IMR-90 (cell line): ENCODE results near the gene RAB34. TPM values are rescaled to one million over a fixed set of nuclear protein-coding genes. Genes with fewer than 3 reads are reported as not detected.

Experiments
- ATAC-seq: fragments of 200-7000 bp; cut with Tn5 transposase; 2 replicates; pipeline ENCODE4 v1.9.1; 2020; ENCODE audit warnings: low read depth, mild to moderate bottlenecking, moderate library complexity
- BruUV-seq: library from RNA; stranded (reverse); fragments of 400-500 nt; replicated peaks from 2 replicates; lab custom pipeline; 2021; lab: Mats Ljungman, UMichigan
- CTCF ChIA-PET: fragments of 300-600 bp; formaldehyde crosslinking; extraction: SDS; loops from one replicate; lab custom pipeline; 2021; ENCODE audit warnings: antibody characterized with exemption; lab: Yijun Ruan, JAX
- POLR2A ChIA-PET: fragments of 300-600 bp; sonication (Branson Sonifier 250); formaldehyde crosslinking; loops from one replicate; lab custom pipeline; 2022; ENCODE audit warnings: antibody characterized with exemption; ENCODE audit not compliant: unreplicated experiment; lab: Charles Lee
- DNase-seq: peaks from one replicate; pipeline ENCODE4 v3.0.0; 2013
- H2AFZ ChIP-seq: replicated peaks from 2 replicates; pipeline ENCODE3; 2013; ENCODE audit warnings: low read length, mild to moderate bottlenecking; ENCODE audit not compliant: poor library complexity
- H2AK5ac ChIP-seq: 2 replicates; pipeline ENCODE4 v1.6.1; 2013; ENCODE audit warnings: low read depth, low read length, inconsistent platforms
- H2AK9ac ChIP-seq: replicated peaks from 2 replicates; pipeline ENCODE3; 2013; ENCODE audit warnings: mild to moderate bottlenecking, low read depth, low read length, moderate library complexity; ENCODE audit not compliant: poor library complexity
- H2BK120ac ChIP-seq: 2 replicates; pipeline ENCODE4 v1.6.1; 2013; ENCODE audit warnings: low read depth, low read length, inconsistent platforms
- H2BK15ac ChIP-seq: 3 replicates; pipeline ENCODE4 v1.6.1; 2013; ENCODE audit warnings: low read depth, low read length, inconsistent platforms
- H2BK20ac ChIP-seq: 2 replicates; pipeline ENCODE4 v1.6.1; 2013; ENCODE audit warnings: low read depth, mild to moderate bottlenecking, inconsistent platforms, low read length, moderate library complexity
- H2BK5ac ChIP-seq: 2 replicates; pipeline ENCODE4 v1.6.1; 2013; ENCODE audit warnings: mild to moderate bottlenecking, low read depth, low read length, inconsistent platforms; ENCODE audit not compliant: poor library complexity, severe bottlenecking
- H3K14ac ChIP-seq: replicated peaks from 2 replicates; pipeline ENCODE4 v1.6.1; 2013; ENCODE audit warnings: low read depth, low read length, inconsistent platforms
- H3K18ac ChIP-seq: 2 replicates; pipeline ENCODE4 v1.6.1; 2013; ENCODE audit warnings: low read depth, low read length, control low read depth
- H3K23ac ChIP-seq: 2 replicates; pipeline ENCODE4 v1.6.1; 2013; ENCODE audit warnings: low read depth, low read length, inconsistent platforms
- H3K27ac ChIP-seq: 2 replicates; pipeline ENCODE4 v1.5.1; 2013; ENCODE audit warnings: mild to moderate bottlenecking, control low read depth, low read length; ENCODE audit not compliant: insufficient read depth
- H3K27me3 ChIP-seq: 2 replicates; pipeline ENCODE4 v1.6.1; 2013; ENCODE audit warnings: low read length; ENCODE audit not compliant: control insufficient read depth, insufficient read depth
- H3K36me3 ChIP-seq: 2 replicates; pipeline ENCODE4 v1.6.1; 2013; ENCODE audit warnings: low read length, mixed read lengths; ENCODE audit not compliant: control insufficient read depth, insufficient read depth
- H3K4ac ChIP-seq: 2 replicates; pipeline ENCODE4 v1.6.1; 2013; ENCODE audit warnings: low read depth, low read length, inconsistent platforms
- H3K4me1 ChIP-seq: 2 replicates; pipeline ENCODE4 v1.6.1; 2013; ENCODE audit warnings: low read length, mixed read lengths; ENCODE audit not compliant: control insufficient read depth, insufficient read depth
- H3K4me2 ChIP-seq: 2 replicates; pipeline ENCODE4 v1.6.1; 2013; ENCODE audit warnings: low read depth, mild to moderate bottlenecking, control low read depth, low read length, moderate library complexity
- H3K4me3 ChIP-seq: 2 replicates; pipeline ENCODE4 v1.5.1; 2013; ENCODE audit warnings: low read depth, mild to moderate bottlenecking, control low read depth, low read length, moderate library complexity; ENCODE audit not compliant: insufficient read depth
- H3K56ac ChIP-seq: 2 replicates; pipeline ENCODE4 v1.6.1; 2013; ENCODE audit warnings: low read length, inconsistent platforms; ENCODE audit not compliant: insufficient read depth; ENCODE audit errors: extremely low read depth
- H3K79me1 ChIP-seq, 2 experiments: 2 replicates each; pipeline ENCODE4 v1.6.1; 2013; ENCODE audit warnings: low read length in 2 of 2, inconsistent platforms in 1 of 2, low read depth in 1 of 2
- H3K9ac ChIP-seq: 2 replicates; pipeline ENCODE4 v1.6.1; 2013; ENCODE audit warnings: low read depth, low read length, control low read depth
- H3K9me1 ChIP-seq: 2 replicates; pipeline ENCODE4 v1.6.1; 2013; ENCODE audit warnings: low read length, inconsistent platforms; ENCODE audit not compliant: insufficient read depth
- H3K9me3 ChIP-seq: 2 replicates; pipeline ENCODE4 v1.6.1; 2013; ENCODE audit warnings: low read length; ENCODE audit not compliant: control insufficient read depth, insufficient read depth
- H4K20me1 ChIP-seq: 2 replicates; pipeline ENCODE4 v1.6.1; 2013; ENCODE audit warnings: low read length, inconsistent platforms; ENCODE audit not compliant: insufficient read depth
- H4K5ac ChIP-seq: 2 replicates; pipeline ENCODE4 v1.6.1; 2013; ENCODE audit warnings: mild to moderate bottlenecking, low read depth, low read length, control low read depth
- H4K8ac ChIP-seq, 2 experiments: 2 replicates each; pipeline ENCODE4 v1.6.1; 2013; ENCODE audit warnings: low read depth in 2 of 2, low read length in 2 of 2, control low read depth in 1 of 2, inconsistent platforms in 1 of 2
- H4K91ac ChIP-seq: 2 replicates; pipeline ENCODE4 v1.6.1; 2013; ENCODE audit warnings: low read depth, low read length, inconsistent platforms; ENCODE audit not compliant: insufficient read depth
- CEBPB ChIP-seq: IDR thresholded peaks from 2 replicates; pipeline ENCODE4 v1.6.1; 2012; ENCODE audit warnings: low read depth, low read length, improper control_type of control experiment
- RCOR1 ChIP-seq: IDR thresholded peaks from 2 replicates; pipeline ENCODE4 v1.6.1; 2012; ENCODE audit warnings: mild to moderate bottlenecking, low read length, improper control_type of control experiment; ENCODE audit not compliant: insufficient replicate concordance
- RFX5 ChIP-seq: IDR thresholded peaks from 2 replicates; pipeline ENCODE4 v1.8.0; 2012; ENCODE audit warnings: low read depth, mild to moderate bottlenecking, low read length, moderate library complexity
- SMC3 ChIP-seq: fragments of 150-350 bp; IDR thresholded peaks from 2 replicates; pipeline ENCODE4 v1.6.1; 2016; ENCODE audit warnings: low read depth, mild to moderate bottlenecking, antibody characterized with exemption, low read length, moderate library complexity
- USF2 ChIP-seq: fragments of 150-350 bp; IDR thresholded peaks from 2 replicates; pipeline ENCODE4 v1.6.1; 2017; ENCODE audit warnings: mild to moderate bottlenecking, antibody characterized with exemption, low read length, low read depth
- WGBS, 2 experiments: methylation state at CpG; one replicate each; pipeline versions ENCODE4 v1.1.5 to v1.1.7; 2013; ENCODE audit warnings: missing lambda C conversion rate in 2 of 2; ENCODE audit not compliant: insufficient read length in 1 of 2; ENCODE audit errors: extremely low coverage in 2 of 2; 5-methylcytosine and 5-hydroxymethylcytosine counted together
- dilution Hi-C: fragments of 300-500 bp; cut with HindIII; formaldehyde crosslinking; loops from one replicate; pipeline ENCODE4 v1.14.3; 2018; ENCODE audit warnings: low sequenced_read_pairs; ENCODE audit not compliant: unreplicated experiment
- in situ Hi-C: fragments of 300-500 bp; cut with MboI; formaldehyde crosslinking; loops from 3 replicates; pipeline ENCODE4 v1.14.3; 2019; ENCODE audit warnings: low sequenced_read_pairs, inconsistent platforms, mixed read lengths
- intact Hi-C: fragments of 100-400 bp; cut with micrococcal nuclease; formaldehyde crosslinking; loops from 2 replicates; pipeline ENCODE4 v1.10.0; 2022
- polyA plus RNA-seq, 3 experiments: library from polyadenylated mRNA; depleted of rRNA; stranded (reverse); fragments of >200 nt; gene quantifications; 2 replicates each; pipeline ENCODE4 v1.2.3, GENCODE V29; 2012; ENCODE audit warnings: low replicate concordance in 1 of 3
- total RNA-seq: library from RNA; depleted of rRNA; stranded (reverse); fragments of >200 nt; gene quantifications from 2 replicates; pipeline ENCODE4 v1.2.3, GENCODE V29; 2012

Gene RAB34
- total and polyA plus RNA-seq, 2 of the 4 experiments (the other 2 are of a cell fraction): 351 to 387 TPM

DNA sequence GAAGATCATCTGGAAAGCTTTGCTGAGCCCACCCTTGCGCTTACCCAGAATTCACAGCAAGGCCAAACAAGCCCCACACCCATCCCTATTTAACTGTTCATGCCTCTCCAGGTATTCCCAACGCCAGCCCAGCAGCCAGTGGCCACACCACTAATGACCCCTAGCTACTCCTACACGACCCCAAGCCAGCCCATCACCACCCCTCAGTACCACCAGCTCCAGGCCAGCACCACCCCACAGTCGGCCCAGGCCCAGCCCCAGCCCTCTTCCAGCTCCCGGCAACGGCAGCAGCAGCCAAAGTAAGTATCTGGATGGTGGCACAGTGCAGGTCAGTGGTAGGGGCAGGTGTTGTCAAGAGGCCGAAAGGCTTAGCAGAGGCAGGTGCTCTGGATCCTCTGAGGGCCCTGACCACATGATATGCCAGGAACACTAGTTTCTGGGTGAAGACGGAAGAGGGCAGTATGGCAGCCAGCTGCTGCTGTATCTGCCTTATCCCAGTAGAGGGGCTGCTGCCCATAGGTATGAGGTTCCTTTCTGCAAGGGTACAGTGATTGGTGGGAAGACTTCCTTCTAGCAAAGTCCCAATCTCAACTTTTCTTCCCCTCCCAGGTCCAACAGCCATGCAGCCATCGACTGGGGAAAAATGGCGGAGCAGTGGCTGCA, 16.7 kb downstream of the RAB34 start:
- H2AK5ac ChIP-seq: no peak overlapping the region
- H3K14ac ChIP-seq: no peak overlapping the region
- H2AK9ac ChIP-seq: no peak overlapping the region
- H3K79me1 ChIP-seq: peaks cover 3 to 6% of the 10 kb centered on the region in 2 experiments; a peak in 2 of 4 replicates
- H3K27me3 ChIP-seq: no peaks in the 10 kb centered on the region
- intact Hi-C loops: no loop called here
- TF ChIP-seq SMC3 (no peak), RFX5 (no peak), RCOR1 (no peak), CEBPB (no peak), USF2 (no peak)
- DNase-seq: no peak
- H3K23ac ChIP-seq: no peak overlapping the region
- H3K36me3 ChIP-seq: peaks cover 89% of the 10 kb centered on the region
- no peak overlapping the region for H4K8ac ChIP-seq
- H2BK120ac ChIP-seq: no peak overlapping the region
- H4K20me1 ChIP-seq: peaks cover 3% of the 10 kb centered on the region
- in situ Hi-C loops: no loop called here
- no peak overlapping the region for H2BK15ac ChIP-seq
- no TSS peak for BruUV-seq
- H4K91ac ChIP-seq: no peak overlapping the region
- no peak overlapping the region for H2BK5ac ChIP-seq
- POLR2A ChIA-PET: interaction anchor here (0.5 kb wide), 1 partner anchor 10 kb away, joined by 3 read pairs; the partner anchor contains the start of gene PROCA1
- no peak overlapping the region for H3K9ac ChIP-seq
- WGBS, 2 experiments: 100% methylated on average over 2 of the region's 10 CpGs; no CpG with 5 or more reads in 1 of the 2 experiments
- H3K56ac ChIP-seq: no peak overlapping the region
- H3K9me3 ChIP-seq: no peaks in the 10 kb centered on the region
- H3K27ac ChIP-seq: no peak overlapping the region
- dilution Hi-C loops: no loop called here
- CTCF ChIA-PET: no interaction called here
- H3K4me2 ChIP-seq: no peak overlapping the region
- H2BK20ac ChIP-seq: no peak overlapping the region
- H3K4me1 ChIP-seq: no peaks in the 10 kb centered on the region
- H2AFZ ChIP-seq: no peak overlapping the region
- H3K4ac ChIP-seq: no peak overlapping the region
- H3K18ac ChIP-seq: no peak overlapping the region
- H4K5ac ChIP-seq: no peak overlapping the region
- H3K4me3 ChIP-seq: no peak overlapping the region
- ATAC-seq: no peak
- peaks cover 4% of the 10 kb centered on the region; the same call in 1 of the 2 replicates for H3K9me1 ChIP-seq
